BE2C (cell line): ENCODE results near the gene RASL12.

Source experiments
- DNase-seq: peaks from one replicate; pipeline ENCODE4 v3.0.0-alpha.2; 2020
- H3K27me3 ChIP-seq: fragments of 250-450 bp; sonication (Bioruptor Pico); 2 replicates; pipeline ENCODE4 v1.5.1; 2020; ENCODE audit warnings: mild to moderate bottlenecking
- H3K36me3 ChIP-seq: fragments of 250-450 bp; sonication (Bioruptor Pico); 2 replicates; pipeline ENCODE4 v1.5.1; 2020; ENCODE audit warnings: mild to moderate bottlenecking
- H3K4me1 ChIP-seq: fragments of 250-450 bp; sonication (Bioruptor Pico); 2 replicates; pipeline ENCODE4 v1.5.1; 2020
- H3K4me3 ChIP-seq: 2 replicates; pipeline ENCODE4 v1.5.1; 2011; ENCODE audit warnings: low read depth, low read length
- H3K9me3 ChIP-seq: fragments of 250-450 bp; sonication (Bioruptor Pico); 2 replicates; pipeline ENCODE4 v1.5.1; 2020
- CTCF ChIP-seq: IDR thresholded peaks from 2 replicates; pipeline ENCODE4 v1.5.1; 2012; ENCODE audit warnings: mild to moderate bottlenecking, low read depth, low read length

Gene RASL12

GRCh38 chr15:65066001-65066634, 1.7 kb downstream of the RASL12 start:
- Histone ChIP-seq H3K4me3 (no peak overlapping the region), H3K27me3 (no peaks in the 10 kb centered on the region), H3K4me1 (no peaks in the 10 kb centered on the region; the same call in 1 of the 2 replicates), H3K9me3 (no peaks in the 10 kb centered on the region), H3K36me3 (no peaks in the 10 kb centered on the region)
- TF ChIP-seq CTCF, result no peak
- no peak for DNase-seq

GRCh38 chr15:65062726-65063125, 5.1 kb downstream of the RASL12 start:
- Histone ChIP-seq H3K36me3 (no peaks in the 10 kb centered on the region), H3K4me3 (no peak overlapping the region), H3K4me1 (no peaks in the 10 kb centered on the region), H3K9me3 (no peaks in the 10 kb centered on the region), H3K27me3 (no peaks in the 10 kb centered on the region)
- DNase-seq, result no peak
- TF ChIP-seq CTCF, result no peak

GRCh38 chr15:65062061-65062460, 5.7 kb downstream of the RASL12 start:
- Histone ChIP-seq H3K4me1 (no peaks in the 10 kb centered on the region), H3K4me3 (no peak overlapping the region), H3K27me3 (no peaks in the 10 kb centered on the region), H3K9me3 (no peaks in the 10 kb centered on the region), H3K36me3 (no peaks in the 10 kb centered on the region)
- TF ChIP-seq CTCF, result no peak
- no peak for DNase-seq

GRCh38 chr15:65060641-65061397, 7.0 kb downstream of the RASL12 start:
- TF ChIP-seq CTCF, result no peak
- H3K36me3 ChIP-seq, result no peaks in the 10 kb centered on the region
- H3K4me1 ChIP-seq, result no peaks in the 10 kb centered on the region
- no peaks in the 10 kb centered on the region for H3K9me3 ChIP-seq
- H3K4me3 ChIP-seq, result no peak overlapping the region
- no peak for DNase-seq
- H3K27me3 ChIP-seq, result no peaks in the 10 kb centered on the region

GRCh38 chr15:65059931-65060596, 7.7 kb downstream of the RASL12 start:
- DNase-seq, result no peak
- Histone ChIP-seq H3K4me1 (no peaks in the 10 kb centered on the region), H3K9me3 (no peaks in the 10 kb centered on the region), H3K36me3 (no peaks in the 10 kb centered on the region), H3K4me3 (no peak overlapping the region), H3K27me3 (no peaks in the 10 kb centered on the region)
- TF ChIP-seq CTCF, result no peak

- no peak for TF ChIP-seq CTCF
- no peak overlapping the region for H3K4me3 ChIP-seq
- H3K9me3 ChIP-seq, result no peaks in the 10 kb centered on the region
- H3K27me3 ChIP-seq, result no peaks in the 10 kb centered on the region
- peaks cover 3% of the 10 kb centered on the region for H3K4me1 ChIP-seq
- H3K36me3 ChIP-seq, result no peaks in the 10 kb centered on the region
- DNase-seq, result no peak
Observed at GRCh38 chr15:65059369-65059750, 8.4 kb downstream of the RASL12 start.
